Posterior cingulate gyrus (tissue), 11 donors: ENCODE results near the gene KCNJ2.
A peak's percentile ranks its signal among the peaks of the same experiment; 100 is the strongest.

Experiments
- DNase-seq, 10 donors: peaks; one replicate each; pipeline versions ENCODE4 v3.0.0 to v3.0.0-alpha.2; 2020 to 2021; ENCODE audit warnings: mixed read lengths in 3 of 10
- intact Hi-C: fragments of 100-400 bp; cut with DNase I; formaldehyde crosslinking; loops from one replicate; pipeline ENCODE4 v1.15.1; 2023

The KCNJ2 gene

GRCh38 chr17:70195091-70195490 is 25.8 kb downstream of the KCNJ2 start:
- intact Hi-C loops, result no loop called here
- no peak for DNase-seq

DNA sequence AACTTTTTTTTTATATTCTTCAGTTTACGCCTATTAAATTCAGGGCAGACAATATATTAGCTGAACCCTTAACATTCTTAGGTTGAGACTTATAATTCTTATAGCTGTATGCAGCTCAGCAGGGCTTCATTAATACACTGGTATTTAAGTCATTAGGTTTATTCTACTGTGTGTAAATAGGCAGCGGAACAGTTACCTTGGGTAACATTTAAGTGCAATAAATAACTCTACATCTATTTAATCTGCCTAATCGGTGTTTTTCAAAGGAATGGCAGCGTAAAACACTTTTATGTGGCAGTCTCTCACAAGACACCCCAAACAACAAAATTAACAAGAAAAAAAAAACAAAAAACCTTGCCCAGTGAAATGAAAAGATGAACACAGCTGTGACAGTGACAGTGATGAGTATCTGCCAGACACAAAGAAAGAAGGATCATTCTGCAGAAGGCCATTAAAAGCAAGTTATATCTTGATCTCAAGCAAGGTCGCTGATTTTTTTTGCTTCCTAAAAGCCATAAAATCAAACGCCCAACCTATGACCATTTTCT is 32.6 kb downstream of the KCNJ2 start:
- intact Hi-C loops, result no loop called here
- DNase-seq, result no peak

DNA sequence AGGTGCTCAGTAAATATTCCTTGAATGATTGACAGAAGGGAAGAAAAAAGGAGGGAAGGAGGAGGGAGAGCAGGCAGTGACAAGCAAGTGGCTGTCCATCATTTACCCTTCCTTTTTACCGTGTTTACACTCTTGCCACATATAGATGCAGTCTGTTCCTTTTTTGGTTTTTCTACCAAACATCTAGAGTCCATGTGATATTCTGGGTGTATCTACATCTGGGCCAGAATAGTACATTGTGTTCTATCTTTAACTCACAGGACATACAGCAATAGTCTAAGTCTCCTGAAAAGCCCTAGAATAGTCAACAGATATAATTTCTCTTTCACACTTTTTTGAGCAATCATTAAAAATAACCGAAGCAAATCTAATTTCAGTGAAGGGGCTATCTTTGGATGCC is 33.5 kb downstream of the KCNJ2 start:
- DNase-seq, result no peak
- intact Hi-C loops, result no loop called here

DNA sequence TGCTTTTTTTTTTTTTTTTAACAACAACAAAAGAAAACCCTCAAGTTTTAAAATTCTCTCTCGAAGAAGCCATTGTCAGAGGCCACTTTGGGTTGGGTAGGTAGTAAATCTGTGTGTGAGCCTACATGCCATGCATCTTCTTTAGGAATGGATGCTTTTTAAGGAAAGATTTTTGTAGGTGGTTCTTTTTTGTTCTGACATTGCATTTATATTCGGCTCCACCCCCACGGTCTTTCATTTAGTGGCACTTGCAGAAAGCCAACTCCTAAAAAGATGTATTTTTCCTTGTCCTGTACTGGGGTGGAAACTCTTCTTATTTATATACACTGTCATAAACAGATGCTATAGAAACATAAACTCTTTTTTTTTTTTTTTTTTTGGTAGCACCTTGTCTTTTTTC is 35.1 kb downstream of the KCNJ2 start:
- DNase-seq, result peak in 1 of 10 donors; percentile 10
- intact Hi-C loops, result no loop called here

DNA sequence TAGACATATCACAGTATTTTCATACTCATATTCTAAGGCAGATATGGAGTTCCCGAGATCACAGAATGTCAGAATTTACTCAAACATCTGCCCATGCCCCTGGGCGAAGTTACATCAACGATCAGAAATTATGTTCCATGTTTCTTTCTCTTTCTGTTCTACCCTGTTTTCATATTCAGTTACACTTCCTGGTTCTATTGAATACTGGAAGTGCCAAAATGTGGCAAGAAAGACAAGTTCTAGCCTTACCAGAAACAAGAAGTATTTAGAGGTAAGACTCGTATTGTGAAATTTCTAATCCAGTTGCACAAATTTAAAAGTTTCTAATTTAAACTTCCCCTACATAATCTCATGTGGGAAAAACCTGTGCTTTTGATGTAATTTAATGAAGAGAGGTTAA is 36.1 kb downstream of the KCNJ2 start:
- intact Hi-C loops, result no loop called here
- DNase-seq, result no peak

GRCh38 chr17:70206361-70207010 is 37.2 kb downstream of the KCNJ2 start:
- no peak for DNase-seq
- intact Hi-C loops, result no loop called here

DNA sequence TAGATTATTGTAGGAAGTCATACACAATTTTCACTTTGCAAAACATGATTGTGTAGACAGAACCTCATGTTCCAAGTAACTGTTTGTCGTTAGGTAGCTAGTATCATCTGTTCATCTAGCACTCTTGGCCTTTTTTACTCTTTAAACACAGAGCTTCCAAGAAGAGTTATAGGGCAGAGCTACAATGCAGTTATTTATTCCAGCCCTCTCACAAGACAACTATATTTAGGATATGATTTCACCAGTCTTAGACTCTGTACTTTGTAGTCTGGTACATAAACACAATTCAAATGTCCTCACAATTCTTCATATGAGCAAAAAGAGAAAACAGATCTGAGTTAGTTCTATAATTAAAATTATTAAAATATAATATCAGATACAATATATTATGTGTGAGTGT is 37.9 kb downstream of the KCNJ2 start:
- DNase-seq, result no peak
- intact Hi-C loops, result no loop called here

GRCh38 chr17:70208080-70208794 is 38.9 kb downstream of the KCNJ2 start:
- DNase-seq, result no peak
- intact Hi-C loops, result no loop called here

GRCh38 chr17:70208825-70209555 is 39.7 kb downstream of the KCNJ2 start:
- DNase-seq, result no peak
- intact Hi-C loops, result no loop called here

- DNase-seq, result no peak
- intact Hi-C loops, result no loop called here
Observed at GRCh38 chr17:70215656-70216055, 46.3 kb downstream of the KCNJ2 start.

GRCh38 chr17:70217571-70217970 is 48.2 kb downstream of the KCNJ2 start:
- DNase-seq, result no peak
- intact Hi-C loops, result no loop called here

DNA sequence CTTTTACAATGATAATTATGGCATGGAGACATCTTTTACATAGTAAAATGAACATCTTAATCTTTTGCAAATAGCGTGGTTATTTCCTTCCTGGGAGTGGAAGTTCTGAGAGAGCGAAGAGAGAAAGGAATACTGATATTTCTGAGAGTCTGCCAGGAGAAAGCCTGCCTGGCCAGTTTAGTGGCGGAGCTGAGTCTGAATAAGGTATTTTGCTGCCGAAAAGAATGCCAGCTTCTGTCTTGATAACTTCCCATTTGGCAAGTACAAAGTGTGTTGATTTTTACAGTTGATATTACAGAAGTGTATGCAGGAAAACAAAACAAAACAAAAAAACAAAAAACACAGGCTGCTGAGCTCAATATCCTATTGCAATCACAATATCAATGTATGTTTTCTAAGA is 55.9 kb downstream of the KCNJ2 start:
- DNase-seq, result no peak
- intact Hi-C loops, result no loop called here
